Stomach (tissue), 9 donors: ENCODE measurements around the gene CNTD1. TPM values are rescaled to one million over a fixed set of nuclear protein-coding genes. Genes with fewer than 3 reads are reported as not detected.
A peak's percentile ranks its signal among the peaks of the same experiment; 100 is the strongest.

Experiments
- DNase-seq, 2 donors: peaks; one replicate each; pipeline versions ENCODE4 v3.0.0 to v3.0.0-alpha.2; 2013 to 2019
- H3K27ac ChIP-seq, 5 donors: fragments of 200-600 bp in 4 of 5; sonication (generic) in 4 of 5; one replicate each; pipeline ENCODE4 v1.5.1; 2013 to 2019; ENCODE audit warnings: mild to moderate bottlenecking in 1 of 5, moderate library complexity in 1 of 5
- H3K27me3 ChIP-seq, 3 donors: fragments of 200-600 bp; sonication (generic); one replicate each; pipeline ENCODE4 v1.5.1; 2017 to 2019; ENCODE audit warnings: mixed run types in 1 of 3
- H3K36me3 ChIP-seq, 4 donors: fragments of 200-600 bp; sonication (generic); 1 replicate in 3 of 4; 2 replicates in 1 of 4; pipeline ENCODE4 v1.5.1; 2016 to 2019
- H3K4me1 ChIP-seq, 4 donors: fragments of 200-600 bp; sonication (generic); one replicate each; pipeline ENCODE4 v1.5.1; 2016 to 2019
- H3K4me3 ChIP-seq, 4 donors: fragments of 200-600 bp; sonication (generic) in 3 of 4; one replicate each; pipeline ENCODE4 v1.5.1; 2016 to 2019; ENCODE audit warnings: mild to moderate bottlenecking in 1 of 4
- H3K9me3 ChIP-seq, 4 donors: fragments of 200-600 bp; sonication (generic); one replicate each; pipeline ENCODE4 v1.5.1; 2016 to 2019
- CTCF ChIP-seq, 7 experiments: fragments of 450-650 bp in 4 of 7; fragments of 200-600 bp in 3 of 7; sonication (generic) in 3 of 7; IDR thresholded peaks; one replicate each; pipeline ENCODE4 v1.5.1; 2016 to 2019; ENCODE audit warnings: antibody characterized with exemption in 7 of 7, control low read depth in 2 of 7, mild to moderate bottlenecking in 1 of 7
- EP300 ChIP-seq: sonication (generic); formaldehyde crosslinking; IDR thresholded peaks from one replicate; pipeline ENCODE4 v1.6.1; 2017; ENCODE audit warnings: antibody characterized with exemption
- POLR2A ChIP-seq, 4 donors: fragments of 450-650 bp; IDR thresholded peaks; one replicate each; pipeline ENCODE4 v1.6.1; 2016; ENCODE audit warnings: antibody characterized with exemption in 4 of 4, control low read depth in 2 of 4, mild to moderate bottlenecking in 1 of 4, moderate library complexity in 1 of 4
- POLR2AphosphoS5 ChIP-seq, 3 donors: sonication (generic); formaldehyde crosslinking; IDR thresholded peaks; one replicate each; pipeline ENCODE4 v1.6.1; 2016; ENCODE audit warnings: antibody characterized with exemption in 3 of 3
- WGBS, 5 donors: extraction: QIAGEN DNeasy Blood & Tissue Kit in 3 of 5; methylation state at CpG; one replicate each; pipeline versions ENCODE4 v1.1.5 to v1.1.7; 2013 to 2018; 5-methylcytosine and 5-hydroxymethylcytosine counted together
- intact Hi-C: fragments of 100-400 bp; cut with DNase I; formaldehyde crosslinking; loops from one replicate; pipeline ENCODE4 v1.15.1; 2023; ENCODE audit warnings: low total_unique reads
- polyA plus RNA-seq, 3 donors: library from polyadenylated mRNA; stranded (reverse); fragments of 200-250 nt; gene quantifications; one replicate each; pipeline ENCODE4 v1.2.3, GENCODE V29; 2013
- total RNA-seq, 5 donors: library from RNA; depleted of rRNA; stranded (reverse); fragments of >200 nt; gene quantifications; one replicate each; pipeline versions ENCODE4 v1.1.0 to v1.2.3, GENCODE V29; 2014 to 2016
- donor health status: healthy with polysubstance abuse.
- donor health status: Bipolar disorder and iron deficiency.
- donor health status: healthy.

CNTD1 gene
- total and polyA plus RNA-seq, 8 donors = 0.29 to 2.4 (median 1.3) TPM; not detected in 2

GRCh38 chr17:42844271-42844670 lies 45.6 kb downstream of the CNTD1 start, which contains the start of gene AOC2:
AOC2 (plus strand) TSS chr17:42844580; CDS start chr17:42844627, 47 bp downstream.
- Histone ChIP-seq H3K27me3 (no peaks in the 10 kb centered on the region), H3K36me3 (peaks cover 48 to 71% (median 68%) of the 10 kb centered on the region in 4 donors), H3K4me3 (no peak within 1 kb of the TSS), H3K9me3 (no peaks in the 10 kb centered on the region), H3K4me1 (peaks cover 5 to 38% (median 22%) of the 10 kb centered on the region in 4 donors), H3K27ac (peak within 1 kb of the TSS in 1 of 5 donors; percentile 60)
- DNase-seq = no peak
- WGBS, 5 donors = 70 to 86% (median 78%) methylated on average over 4 of the region's 4 CpGs
- TF ChIP-seq POLR2AphosphoS5 (IDR thresholded peaks at IDR 0.05) = no peak
- TF ChIP-seq POLR2A (IDR thresholded peaks at IDR 0.05) = no peak
- TF ChIP-seq EP300 = no peak
- TF ChIP-seq CTCF (IDR thresholded peaks at IDR 0.05) = no peak
- intact Hi-C loops = loop anchor here (5.0 kb wide), 1 partner anchor 88 kb away; no protein-coding TSS in a partner anchor

GRCh38 chr17:42844761-42845555 lies 46.3 kb downstream of the CNTD1 start:
- Histone ChIP-seq H3K9me3 (no peaks in the 10 kb centered on the region), H3K4me1 (peaks cover 10 to 45% (median 29%) of the 10 kb centered on the region in 4 donors), H3K4me3 (no peak overlapping the region), H3K27ac (peak overlapping the region in 1 of 5 donors; percentile 38), H3K36me3 (peaks cover 42 to 64% (median 61%) of the 10 kb centered on the region in 4 donors), H3K27me3 (no peaks in the 10 kb centered on the region)
- DNase-seq = no peak
- intact Hi-C loops = loop anchor here (5.0 kb wide), 2 partner anchors 87 to 97 kb away; no protein-coding TSS in a partner anchor
- WGBS, 5 donors = 88 to 95% (median 91%) methylated on average over 13 to 24 of the region's 24 CpGs
- no peak for TF ChIP-seq CTCF (IDR thresholded peaks at IDR 0.05)
- TF ChIP-seq POLR2A (IDR thresholded peaks at IDR 0.05) = no peak
- TF ChIP-seq POLR2AphosphoS5 (IDR thresholded peaks at IDR 0.05) = no peak
- no peak for TF ChIP-seq EP300

- Histone ChIP-seq H3K4me3 (no peak overlapping the region), H3K9me3 (no peaks in the 10 kb centered on the region), H3K36me3 (peaks cover 36 to 58% (median 56%) of the 10 kb centered on the region in 4 donors), H3K27me3 (no peaks in the 10 kb centered on the region), H3K4me1 (peaks cover 13 to 51% (median 35%) of the 10 kb centered on the region in 4 donors), H3K27ac (peak overlapping the region in 4 of 5 donors; percentile 8 to 49 (median 44))
- no peak for DNase-seq
- intact Hi-C loops = loop anchor here (5.0 kb wide), 1 partner anchor 97 kb away; no protein-coding TSS in a partner anchor
- WGBS, 5 donors = 85 to 96% (median 89%) methylated on average over 5 to 12 of the region's 12 CpGs
- TF ChIP-seq POLR2A (IDR thresholded peaks at IDR 0.05) (no peak), CTCF (IDR thresholded peaks at IDR 0.05) (no peak), POLR2AphosphoS5 (IDR thresholded peaks at IDR 0.05) (no peak), EP300 (no peak)
Measured at GRCh38 chr17:42845556-42845917, 46.9 kb downstream of the CNTD1 start.

DNA sequence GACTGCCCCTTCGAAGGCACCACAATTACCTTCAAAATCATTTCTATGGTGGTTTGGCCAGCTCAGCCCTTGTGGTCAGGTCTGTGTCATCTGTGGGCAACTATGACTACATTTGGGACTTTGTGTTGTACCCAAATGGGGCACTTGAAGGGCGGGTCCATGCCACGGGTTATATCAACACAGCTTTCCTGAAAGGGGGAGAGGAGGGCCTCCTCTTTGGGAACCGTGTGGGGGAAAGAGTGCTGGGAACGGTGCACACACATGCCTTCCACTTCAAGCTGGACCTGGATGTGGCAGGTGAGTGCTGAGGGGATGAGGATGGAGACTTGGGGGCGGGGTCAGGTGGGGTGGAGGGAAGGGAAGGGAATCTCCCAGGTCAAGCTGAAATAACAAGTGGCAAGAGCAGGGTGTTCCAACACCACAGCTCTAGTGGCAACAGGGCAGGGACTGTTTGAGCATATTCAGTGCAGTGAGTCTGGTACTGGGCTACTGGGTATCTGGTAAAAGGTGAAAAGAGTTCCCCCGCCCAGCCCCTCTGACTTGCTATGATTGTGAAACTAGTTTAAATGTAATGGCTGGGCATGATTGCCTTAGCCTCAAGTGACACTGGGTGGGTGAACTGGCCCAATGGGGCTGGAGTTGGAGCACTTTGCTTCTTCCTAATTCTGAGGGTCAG lies 47.4 kb downstream of the CNTD1 start:
- Histone ChIP-seq H3K4me3 (no peak overlapping the region), H3K27me3 (no peaks in the 10 kb centered on the region), H3K27ac (peak overlapping the region in 4 of 5 donors; percentile 8 to 49 (median 44)), H3K4me1 (peaks cover 13 to 56% (median 37%) of the 10 kb centered on the region in 4 donors), H3K9me3 (no peaks in the 10 kb centered on the region), H3K36me3 (peaks cover 31 to 53% (median 50%) of the 10 kb centered on the region in 4 donors)
- intact Hi-C loops = loop anchor here (5.0 kb wide), 1 partner anchor 96 kb away; no protein-coding TSS in a partner anchor
- 51 to 70% (median 61%) methylated on average over 7 of the region's 7 CpGs for WGBS, 5 donors
- TF ChIP-seq EP300 (no peak), CTCF (IDR thresholded peaks at IDR 0.05) (no peak), POLR2A (IDR thresholded peaks at IDR 0.05) (no peak), POLR2AphosphoS5 (IDR thresholded peaks at IDR 0.05) (no peak)
- DNase-seq = no peak
